B cell (primary cell): Measurements from ENCODE around the gene SLC19A2. TPM values are rescaled to one million over a fixed set of nuclear protein-coding genes. Genes with fewer than 3 reads are reported as not detected.
A peak's percentile ranks its signal among the peaks of the same experiment; 100 is the strongest.

Experiments used
- ATAC-seq: fragments of 200-7000 bp; cut with Tn5 transposase; one replicate; pipeline ENCODE4 v1.10.0; 2021; ENCODE audit warnings: low read depth, mild to moderate bottlenecking, moderate number of reproducible peaks, moderate library complexity
- CTCF ChIA-PET: fragments of 350-600 bp; sonication (Branson Sonifier 250); formaldehyde crosslinking; loops from one replicate; lab custom pipeline; 2021; ENCODE audit warnings: antibody characterized with exemption, inconsistent platforms; lab: Charles Lee
- POLR2A ChIA-PET: fragments of 350-600 bp; sonication (Branson Sonifier 250); formaldehyde crosslinking; loops from one replicate; lab custom pipeline; 2021; ENCODE audit warnings: antibody characterized with exemption; lab: Charles Lee
- DNase-seq: peaks from one replicate; pipeline ENCODE4 v3.0.0; 2013
- H2AFZ ChIP-seq: 2 replicates; pipeline ENCODE4 v1.6.1; 2012; ENCODE audit warnings: mild to moderate bottlenecking, low read depth, low read length; ENCODE audit not compliant: insufficient read depth, poor library complexity, severe bottlenecking
- H3K27ac ChIP-seq, 2 donors: 1 replicate in 1 of 2; 2 replicates in 1 of 2; pipeline ENCODE4 v1.5.1; 2012 to 2013; ENCODE audit warnings: low read length in 2 of 2, mild to moderate bottlenecking in 2 of 2, moderate library complexity in 1 of 2
- H3K27me3 ChIP-seq, 4 experiments: fragments of 200-600 bp in 1 of 4; sonication (generic) in 1 of 4; replicated peaks in 1 of 4; 1 replicate in 2 of 4; 2 replicates in 2 of 4; pipeline versions ENCODE4 v1.6.1 to v1.7.0; 2013 to 2016; ENCODE audit warnings: low read length in 3 of 4, mild to moderate bottlenecking in 2 of 4, mixed read lengths in 1 of 4, moderate library complexity in 1 of 4; ENCODE audit not compliant: insufficient read depth in 4 of 4, control insufficient read depth in 3 of 4; ENCODE audit errors: control extremely low read depth in 1 of 4
- H3K36me3 ChIP-seq, 2 experiments: replicated peaks in 1 of 2; 1 replicate in 1 of 2; 2 replicates in 1 of 2; pipeline versions ENCODE4 v1.6.1 to v1.7.1; 2013; ENCODE audit warnings: low read length in 1 of 2; ENCODE audit not compliant: insufficient read depth in 2 of 2, control insufficient read depth in 1 of 2; ENCODE audit errors: control extremely low read depth in 1 of 2, extremely low read depth in 1 of 2
- H3K4me1 ChIP-seq, 2 donors: fragments of 200-600 bp in 1 of 2; sonication (generic) in 1 of 2; 1 replicate in 1 of 2; 2 replicates in 1 of 2; pipeline versions ENCODE4 v1.5.1 to v1.6.1; 2013 to 2017; ENCODE audit warnings: low read length in 2 of 2; ENCODE audit not compliant: control insufficient read depth in 2 of 2, insufficient read depth in 2 of 2
- H3K4me2 ChIP-seq: replicated peaks from 2 replicates; pipeline ENCODE3; 2012; ENCODE audit warnings: mild to moderate bottlenecking, low read depth, low read length; ENCODE audit not compliant: poor library complexity, severe bottlenecking
- H3K4me3 ChIP-seq, 5 experiments: fragments of 200-600 bp in 1 of 5; sonication (generic) in 1 of 5; 1 replicate in 3 of 5; 2 replicates in 2 of 5; pipeline versions ENCODE4 v1.5.1 to v1.7.0; 2011 to 2016; ENCODE audit warnings: low read length in 4 of 5, mild to moderate bottlenecking in 4 of 5, low read depth in 2 of 5, control low read depth in 1 of 5, moderate library complexity in 1 of 5; ENCODE audit not compliant: insufficient read depth in 1 of 5; ENCODE audit errors: control extremely low read depth in 1 of 5, extremely low read depth in 1 of 5
- H3K79me2 ChIP-seq: fragments of 200-600 bp; sonication (generic); one replicate; pipeline ENCODE4 v1.6.0; 2016; ENCODE audit warnings: low read length; ENCODE audit not compliant: control insufficient read depth, insufficient read depth
- H3K9ac ChIP-seq: fragments of 200-600 bp; sonication (generic); 2 replicates; pipeline ENCODE4 v1.6.1; 2017; ENCODE audit warnings: mild to moderate bottlenecking, low read length, moderate library complexity
- H3K9me3 ChIP-seq, 3 donors: one replicate each; pipeline versions ENCODE4 v1.6.1 to v1.7.1; 2013; ENCODE audit warnings: low read length in 2 of 3; ENCODE audit not compliant: control insufficient read depth in 2 of 3, insufficient read depth in 1 of 3; ENCODE audit errors: control extremely low read depth in 1 of 3
- H4K20me1 ChIP-seq: 2 replicates; pipeline ENCODE4 v1.6.0; 2012; ENCODE audit warnings: mild to moderate bottlenecking, low read length; ENCODE audit not compliant: insufficient read depth, control insufficient read depth, poor library complexity, severe bottlenecking
- H3K27ac Mint-ChIP-seq: one replicate; pipeline ENCODE4 v1.8.0; 2021; ENCODE audit warnings: mixed read lengths
- H3K27me3 Mint-ChIP-seq: one replicate; pipeline ENCODE4 v1.8.0; 2021; ENCODE audit warnings: mixed read lengths
- H3K4me1 Mint-ChIP-seq: one replicate; pipeline ENCODE4 v1.8.0; 2021; ENCODE audit warnings: mixed read lengths
- H3K4me3 Mint-ChIP-seq: one replicate; pipeline ENCODE4 v1.8.0; 2021; ENCODE audit warnings: mixed read lengths
- H3K9me3 Mint-ChIP-seq: one replicate; pipeline ENCODE4 v1.8.0; 2022; ENCODE audit warnings: mixed read lengths; ENCODE audit not compliant: insufficient read depth
- CTCF ChIP-seq: fragments of 200-600 bp; IDR thresholded peaks from one replicate; pipeline ENCODE4 v1.8.0; 2022; ENCODE audit warnings: antibody characterized with exemption, mild to moderate bottlenecking
- EZH2 ChIP-seq: IDR thresholded peaks from 2 replicates; pipeline ENCODE4 v1.6.1; 2012; ENCODE audit warnings: borderline replicate concordance, low read depth, mild to moderate bottlenecking, moderate library complexity, low read length; ENCODE audit not compliant: insufficient read depth, poor library complexity, severe bottlenecking
- WGBS: methylation state at CpG from one replicate; pipeline ENCODE4 v1.1.5; 2013; ENCODE audit warnings: missing lambda C conversion rate; ENCODE audit not compliant: insufficient coverage; 5-methylcytosine and 5-hydroxymethylcytosine counted together
- intact Hi-C: fragments of 100-400 bp; cut with micrococcal nuclease; formaldehyde crosslinking; loops from one replicate; pipeline ENCODE4 v1.10.0; 2022
- polyA plus RNA-seq: library from polyadenylated mRNA; depleted of rRNA; stranded (reverse); fragments of >200 nt; gene quantifications from 2 replicates; pipeline ENCODE4 v1.2.3, GENCODE V29; 2012
- total RNA-seq, 2 donors: library from RNA; stranded (reverse); fragments of 120-200 nt in 1 of 2; gene quantifications; 1 replicate in 1 of 2; 2 replicates in 1 of 2; pipeline versions ENCODE4 v1.2.3 to v1.2.4, GENCODE V29; 2013 to 2022

Gene SLC19A2
- total and polyA plus RNA-seq, 2 donors (not counting 1 experiment from before 2014, with no cell fraction given) = 1.5 to 3.9 TPM

DNA sequence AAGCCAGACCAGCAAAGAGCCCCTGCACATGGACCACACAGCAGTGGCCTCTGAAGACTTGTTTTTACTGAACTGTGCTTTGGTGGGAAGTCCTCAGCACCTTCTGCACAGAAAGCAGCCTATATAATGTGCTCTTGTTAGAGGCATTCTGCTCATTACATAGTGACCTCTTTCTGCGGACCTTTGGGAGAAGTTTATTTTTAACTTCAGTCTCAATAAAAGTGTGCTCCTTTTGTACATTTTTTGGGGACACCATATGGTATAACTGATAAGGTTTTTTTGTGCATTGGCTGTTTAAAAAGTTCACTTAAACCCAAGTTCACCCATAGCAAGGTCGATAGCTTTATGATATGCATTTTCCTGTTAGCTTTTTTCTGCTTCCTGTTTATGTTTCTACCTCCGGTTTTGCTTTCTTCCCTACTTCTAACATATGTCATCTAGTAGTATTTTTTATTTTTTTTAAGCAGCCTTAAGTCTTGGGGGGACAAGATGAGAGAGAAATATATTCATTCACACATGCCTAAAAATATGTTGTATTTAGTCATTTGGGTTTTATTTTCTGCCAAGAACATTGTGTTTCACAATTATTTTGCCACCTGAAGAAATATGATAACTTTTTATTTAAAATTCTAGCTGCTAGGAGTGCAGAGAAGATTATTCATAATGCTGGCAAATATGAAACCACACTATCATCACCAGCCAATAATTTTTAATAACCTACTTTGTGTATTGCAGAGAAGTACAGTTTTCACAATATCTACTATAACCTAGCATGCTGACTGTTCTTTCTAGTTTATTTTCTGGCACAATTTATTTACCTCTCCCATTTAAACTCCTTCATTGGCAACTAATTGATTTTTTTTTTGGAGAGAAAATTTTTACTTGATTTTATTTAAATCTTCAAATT lies 22.9 kb upstream of the SLC19A2 start:
- no peak overlapping the region for H3K4me3 Mint-ChIP-seq
- no peak overlapping the region for H3K27ac Mint-ChIP-seq
- WGBS = no CpG with 5 or more reads among the region's 3 CpGs

More for the DNA sequence above, 22.9 kb upstream of the SLC19A2 start:
- ATAC-seq (no peak), DNase-seq (no peak)
- H3K27me3 Mint-ChIP-seq = no peaks in the 10 kb centered on the region
- no peak for TF ChIP-seq EZH2
- TF ChIP-seq CTCF = no peak
- ChIA-PET CTCF (interaction anchor here (1.0 kb wide), 1 partner anchor 23 kb away, joined by 3 read pairs; the partner anchor contains the start of gene SLC19A2), POLR2A (no interaction called here)
- intact Hi-C loops = no loop called here
- H3K9ac ChIP-seq = peak overlapping the region; percentile 11
- peaks cover 6% of the 10 kb centered on the region for H3K4me1 Mint-ChIP-seq
- no peaks in the 10 kb centered on the region for H3K36me3 ChIP-seq
- H3K79me2 ChIP-seq = no peaks in the 10 kb centered on the region
- peak overlapping the region; percentile 16 for H3K4me2 ChIP-seq
- H3K9me3 ChIP-seq = no peaks in the 10 kb centered on the region
- peak overlapping the region; percentile 66 for H2AFZ ChIP-seq
- no peaks in the 10 kb centered on the region for H3K27me3 ChIP-seq
- H4K20me1 ChIP-seq = no peaks in the 10 kb centered on the region
- peaks cover 3 to 5% of the 10 kb centered on the region in 2 donors for H3K4me1 ChIP-seq
- peak overlapping the region in 1 of 5 experiments; percentile 23 for H3K4me3 ChIP-seq
- no peak overlapping the region for H3K27ac ChIP-seq
- no peaks in the 10 kb centered on the region for H3K9me3 Mint-ChIP-seq
